Thyroid gland (tissue), 4 donors: ENCODE measurements around the gene EGFR. TPM values are rescaled to one million over a fixed set of nuclear protein-coding genes. Genes with fewer than 3 reads are reported as not detected.
A peak's percentile ranks its signal among the peaks of the same experiment; 100 is the strongest.

Experiments used
- DNase-seq, 2 donors: peaks; one replicate each; pipeline ENCODE4 v3.0.0-alpha.2; 2019
- H3K27ac ChIP-seq, 3 donors: fragments of 200-600 bp; sonication (generic); 1 replicate in 2 of 3; 2 replicates in 1 of 3; pipeline ENCODE4 v1.5.1; 2016 to 2019; ENCODE audit warnings: mild to moderate bottlenecking in 1 of 3, moderate library complexity in 1 of 3
- H3K27me3 ChIP-seq: fragments of 200-600 bp; sonication (generic); one replicate; pipeline ENCODE4 v1.5.1; 2019
- H3K36me3 ChIP-seq, 2 donors: fragments of 200-600 bp; sonication (generic); one replicate each; pipeline ENCODE4 v1.5.1; 2016 to 2019
- H3K4me1 ChIP-seq, 2 donors: fragments of 200-600 bp; sonication (generic); one replicate each; pipeline ENCODE4 v1.5.1; 2017 to 2019
- H3K4me3 ChIP-seq, 3 donors: fragments of 200-600 bp; sonication (generic); replicated peaks in 1 of 3; 1 replicate in 2 of 3; 2 replicates in 1 of 3; pipeline ENCODE4 v1.5.1; 2016; ENCODE audit warnings: mild to moderate bottlenecking in 1 of 3
- H3K9me3 ChIP-seq: fragments of 200-600 bp; sonication (generic); one replicate; pipeline ENCODE4 v1.5.1; 2017
- CTCF ChIP-seq, 6 experiments: fragments of 200-600 bp in 3 of 6; fragments of 450-650 bp in 3 of 6; sonication (generic) in 3 of 6; IDR thresholded peaks; one replicate each; pipeline ENCODE4 v1.5.1; 2016 to 2019; ENCODE audit warnings: antibody characterized with exemption in 6 of 6, mild to moderate bottlenecking in 2 of 6, inconsistent platforms in 1 of 6, moderate library complexity in 1 of 6
- POLR2A ChIP-seq, 2 donors: fragments of 450-650 bp; IDR thresholded peaks; one replicate each; pipeline ENCODE4 v1.6.1; 2017; ENCODE audit warnings: antibody characterized with exemption in 2 of 2, mild to moderate bottlenecking in 2 of 2, moderate library complexity in 1 of 2
- WGBS, 2 donors: methylation state at CpG; one replicate each; pipeline ENCODE4 v1.1.5; 2017; 5-methylcytosine and 5-hydroxymethylcytosine counted together
- intact Hi-C: fragments of 100-400 bp; cut with DNase I; formaldehyde crosslinking; loops from one replicate; pipeline ENCODE4 v1.15.1; 2023
- total RNA-seq, 4 donors: library from RNA; depleted of rRNA; stranded (reverse); fragments of >200 nt; gene quantifications; one replicate each; pipeline ENCODE4 v1.2.3, GENCODE V29; 2016

The EGFR gene
- total RNA-seq, 4 donors from 2014 or later = 57.5 to 96.2 (median 84.7) TPM

GRCh38 chr7:55122263-55122662, 103.4 kb downstream of the EGFR start:
- Histone ChIP-seq H3K27me3 (no peaks in the 10 kb centered on the region), H3K4me3 (no peak overlapping the region), H3K9me3 (no peaks in the 10 kb centered on the region), H3K36me3 (no peaks in the 10 kb centered on the region), H3K27ac (no peak overlapping the region), H3K4me1 (peaks cover 15 to 37% of the 10 kb centered on the region in 2 donors)
- DNase-seq = no peak
- intact Hi-C loops = no loop called here
- TF ChIP-seq POLR2A (IDR thresholded peaks at IDR 0.05) (no peak), CTCF (IDR thresholded peaks at IDR 0.05) (no peak)
- 81 to 95% methylated on average over 7 of the region's 7 CpGs for WGBS, 2 donors

- DNase-seq = no peak
These were observed 106.4 kb downstream of the EGFR start for GRCh38 chr7:55124989-55125875.

GRCh38 chr7:55127135-55127551, 108.3 kb downstream of the EGFR start:
- no peak for TF ChIP-seq CTCF (IDR thresholded peaks at IDR 0.05)
- TF ChIP-seq POLR2A (IDR thresholded peaks at IDR 0.05) = no peak
- 49 to 53% methylated on average over 3 of the region's 3 CpGs for WGBS, 2 donors
- H3K27me3 ChIP-seq = no peaks in the 10 kb centered on the region
- H3K9me3 ChIP-seq = no peaks in the 10 kb centered on the region
- H3K4me3 ChIP-seq = no peak overlapping the region
- intact Hi-C loops = no loop called here
- H3K36me3 ChIP-seq = no peaks in the 10 kb centered on the region
- no peak for DNase-seq
- H3K27ac ChIP-seq = peak overlapping the region; percentile 10 to 84 (median 75)
- H3K4me1 ChIP-seq = peaks cover 47 to 60% of the 10 kb centered on the region in 2 donors

More at GRCh38 chr7:55124989-55125875, 106.4 kb downstream of the EGFR start:
- H3K27ac ChIP-seq = no peak overlapping the region
- H3K36me3 ChIP-seq = no peaks in the 10 kb centered on the region
- 91 to 97% methylated on average over 12 of the region's 12 CpGs for WGBS, 2 donors
- H3K4me1 ChIP-seq = peaks cover 44 to 61% of the 10 kb centered on the region in 2 donors
- no peak overlapping the region for H3K4me3 ChIP-seq
- no peaks in the 10 kb centered on the region for H3K27me3 ChIP-seq
- intact Hi-C loops = no loop called here
- no peak for TF ChIP-seq POLR2A (IDR thresholded peaks at IDR 0.05)
- TF ChIP-seq CTCF (IDR thresholded peaks at IDR 0.05) = no peak
- H3K9me3 ChIP-seq = no peaks in the 10 kb centered on the region

GRCh38 chr7:55127622-55128081, 108.8 kb downstream of the EGFR start:
- Histone ChIP-seq H3K9me3 (no peaks in the 10 kb centered on the region), H3K27ac (peak overlapping the region; percentile 71 to 84 (median 75)), H3K36me3 (no peaks in the 10 kb centered on the region), H3K4me3 (no peak overlapping the region), H3K4me1 (peaks cover 47 to 64% of the 10 kb centered on the region in 2 donors), H3K27me3 (no peaks in the 10 kb centered on the region)
- DNase-seq = peak; percentile 70 to 71
- WGBS, 2 donors = 6 to 12% methylated on average over 4 to 6 of the region's 6 CpGs
- intact Hi-C loops = no loop called here
- TF ChIP-seq CTCF (IDR thresholded peaks at IDR 0.05) (no peak), POLR2A (IDR thresholded peaks at IDR 0.05) (no peak)
